ENCODE results near the gene DNAJC4.
"Not testable (repeated sequence)": the region's sequence is repeated elsewhere in the genome, so short reads cannot be mapped to it uniquely, and the experiment has no call there.

The DNAJC4 gene

GRCh38 chr11:64244966-64245365, 14.6 kb downstream of the DNAJC4 start:
- DNase-seq (ENCODE audit: low read depth in 1 of 2, low spot score in 1 of 2) = no peak

GRCh38 chr11:64245401-64245796, 15.1 kb downstream of the DNAJC4 start:
- peak in 1 of 2 donors; percentile 40 for DNase-seq (ENCODE audit: low read depth in 1 of 2, low spot score in 1 of 2)

- DNase-seq (ENCODE audit: low read depth in 1 of 2, low spot score in 1 of 2) = peak; percentile 39 to 63
These were observed 15.7 kb downstream of the DNAJC4 start for GRCh38 chr11:64245797-64246620.

GRCh38 chr11:64246621-64246870, 16.2 kb downstream of the DNAJC4 start:
- not testable (repeated sequence) for DNase-seq (ENCODE audit: low read depth in 1 of 2, low spot score in 1 of 2)

- peak; percentile 62 to 71 for DNase-seq (ENCODE audit: low read depth in 1 of 2, low spot score in 1 of 2)
These were observed 16.8 kb downstream of the DNAJC4 start, which contains the start of gene PPP1R14B for GRCh38 chr11:64246871-64247728. TSS of gene PPP1R14B (minus strand) at chr11:64246943. CDS start at chr11:64246673, 270 bp downstream.

- DNase-seq (ENCODE audit: low read depth in 1 of 2, low spot score in 1 of 2) = no peak
These were observed 17.6 kb downstream of the DNAJC4 start for GRCh38 chr11:64247729-64248531.

- no peak for DNase-seq (ENCODE audit: low read depth in 1 of 2, low spot score in 1 of 2)
These were observed 18.2 kb downstream of the DNAJC4 start for GRCh38 chr11:64248578-64248977.

- DNase-seq (ENCODE audit: low read depth in 1 of 2, low spot score in 1 of 2) = no peak
These were observed 18.7 kb downstream of the DNAJC4 start for GRCh38 chr11:64249038-64249437.

- DNase-seq (ENCODE audit: low read depth in 1 of 2, low spot score in 1 of 2) = no peak
These were observed 19.4 kb downstream of the DNAJC4 start for GRCh38 chr11:64249563-64250414.

GRCh38 chr11:64250415-64251015, 20.2 kb downstream of the DNAJC4 start:
- DNase-seq (ENCODE audit: low read depth in 1 of 2, low spot score in 1 of 2) = no peak

- peak; percentile 42 to 63 for DNase-seq (ENCODE audit: low read depth in 1 of 2, low spot score in 1 of 2)
These were observed 20.8 kb downstream of the DNAJC4 start, which contains the start of gene PLCB3 for GRCh38 chr11:64251016-64251752. TSS of gene PLCB3 (plus strand) at chr11:64251530. CDS start at chr11:64251650, 120 bp downstream.

- no peak for DNase-seq (ENCODE audit: low read depth in 1 of 2, low spot score in 1 of 2)
These were observed 21.3 kb downstream of the DNAJC4 start for GRCh38 chr11:64251753-64252002.

- no peak for DNase-seq (ENCODE audit: low read depth in 1 of 2, low spot score in 1 of 2)
These were observed 21.9 kb downstream of the DNAJC4 start for GRCh38 chr11:64252003-64252872.

GRCh38 chr11:64253043-64253442, 22.7 kb downstream of the DNAJC4 start:
- DNase-seq (ENCODE audit: low read depth in 1 of 2, low spot score in 1 of 2) = no peak

GRCh38 chr11:64253481-64253880, 23.1 kb downstream of the DNAJC4 start:
- DNase-seq (ENCODE audit: low read depth in 1 of 2, low spot score in 1 of 2) = no peak

- DNase-seq (ENCODE audit: low read depth in 1 of 2, low spot score in 1 of 2) = no peak
These were observed 24.0 kb downstream of the DNAJC4 start for GRCh38 chr11:64254326-64254725.

- DNase-seq (ENCODE audit: low read depth in 1 of 2, low spot score in 1 of 2) = no peak
These were observed 25.1 kb downstream of the DNAJC4 start for GRCh38 chr11:64255135-64256128.
